SK-N-SH (cell line): ENCODE measurements around the gene TMX2.

Experiments used
- EP300 ChIP-seq, 2 experiments: IDR thresholded peaks; 2 replicates each; pipeline versions ENCODE4 v1.4.0 to v1.6.1; 2012; ENCODE audit warnings: borderline replicate concordance in 1 of 2, low read depth in 1 of 2, low read length in 1 of 2
- FOSL2 ChIP-seq: IDR thresholded peaks from 2 replicates; pipeline ENCODE4 v1.4.0; 2012; ENCODE audit warnings: low read depth, mild to moderate bottlenecking, moderate library complexity, borderline replicate concordance
- MEF2A ChIP-seq: IDR thresholded peaks from 2 replicates; pipeline ENCODE4 v1.4.0; 2012; ENCODE audit warnings: low read depth, borderline replicate concordance
- MXI1 ChIP-seq: IDR thresholded peaks from 2 replicates; pipeline ENCODE4 v1.6.1; 2012; ENCODE audit warnings: mild to moderate bottlenecking, low read depth, low read length, improper control_type of control experiment
- NRF1 ChIP-seq: IDR thresholded peaks from 2 replicates; pipeline ENCODE4 v1.6.1; 2012; ENCODE audit warnings: low read depth, mild to moderate bottlenecking, low read length
- POLR2AphosphoS5 ChIP-seq: IDR thresholded peaks from 2 replicates; pipeline ENCODE4 v1.6.1; 2012; ENCODE audit warnings: low read depth, low read length
- RCOR1 ChIP-seq: fragments of 150-350 bp; IDR thresholded peaks from 2 replicates; pipeline ENCODE4 v1.6.1; 2017; ENCODE audit warnings: antibody characterized with exemption, low read length
- SMC3 ChIP-seq: IDR thresholded peaks from 2 replicates; pipeline ENCODE4 v1.6.1; 2012; ENCODE audit warnings: low read depth, low read length, improper control_type of control experiment
- TAF1 ChIP-seq: IDR thresholded peaks from 2 replicates; pipeline ENCODE4 v1.6.1; 2012; ENCODE audit warnings: low read depth, mild to moderate bottlenecking, low read length, moderate library complexity, borderline replicate concordance
- TF ChIP-seq, protein P1 (sequence below): IDR thresholded peaks from 2 replicates; pipeline ENCODE4 v1.4.0; 2012; ENCODE audit warnings: low read depth, borderline replicate concordance
- TF ChIP-seq, protein P2 (sequence below): fragments of 200-600 bp; sonication (generic); IDR thresholded peaks from 2 replicates; pipeline ENCODE4 v1.6.1; 2017; ENCODE audit warnings: antibody characterized with exemption, mild to moderate bottlenecking, moderate library complexity
- TF ChIP-seq, protein P3 (sequence below): IDR thresholded peaks from 2 replicates; pipeline ENCODE4 v1.6.1; 2012; ENCODE audit warnings: mild to moderate bottlenecking, low read depth, low read length, moderate library complexity
- TF ChIP-seq, protein P4 (sequence below): fragments of 150-350 bp; IDR thresholded peaks from 2 replicates; pipeline ENCODE4 v1.6.1; 2016; ENCODE audit warnings: mild to moderate bottlenecking, low read depth, low read length

DNA sequence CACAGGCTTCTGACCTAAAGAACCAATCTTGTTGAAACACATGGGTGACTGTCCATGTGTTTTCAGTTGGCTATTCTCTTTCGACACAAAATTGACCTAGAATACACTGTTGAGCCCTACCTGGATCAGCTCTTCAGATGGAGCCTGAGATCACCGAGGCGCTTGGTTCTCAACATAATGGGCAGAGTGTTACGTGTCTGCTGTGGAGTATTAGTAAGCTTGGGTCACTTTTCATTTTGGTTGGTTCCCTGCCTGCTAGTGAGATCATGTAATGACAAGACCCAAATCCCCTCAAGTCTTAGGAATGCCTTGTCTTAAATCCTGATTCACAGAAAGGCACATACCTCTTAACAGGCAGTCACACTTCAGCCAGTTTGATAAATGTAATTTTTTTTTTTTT, 9.1 kb upstream of the TMX2 start:
- TF ChIP-seq, protein P1, sequence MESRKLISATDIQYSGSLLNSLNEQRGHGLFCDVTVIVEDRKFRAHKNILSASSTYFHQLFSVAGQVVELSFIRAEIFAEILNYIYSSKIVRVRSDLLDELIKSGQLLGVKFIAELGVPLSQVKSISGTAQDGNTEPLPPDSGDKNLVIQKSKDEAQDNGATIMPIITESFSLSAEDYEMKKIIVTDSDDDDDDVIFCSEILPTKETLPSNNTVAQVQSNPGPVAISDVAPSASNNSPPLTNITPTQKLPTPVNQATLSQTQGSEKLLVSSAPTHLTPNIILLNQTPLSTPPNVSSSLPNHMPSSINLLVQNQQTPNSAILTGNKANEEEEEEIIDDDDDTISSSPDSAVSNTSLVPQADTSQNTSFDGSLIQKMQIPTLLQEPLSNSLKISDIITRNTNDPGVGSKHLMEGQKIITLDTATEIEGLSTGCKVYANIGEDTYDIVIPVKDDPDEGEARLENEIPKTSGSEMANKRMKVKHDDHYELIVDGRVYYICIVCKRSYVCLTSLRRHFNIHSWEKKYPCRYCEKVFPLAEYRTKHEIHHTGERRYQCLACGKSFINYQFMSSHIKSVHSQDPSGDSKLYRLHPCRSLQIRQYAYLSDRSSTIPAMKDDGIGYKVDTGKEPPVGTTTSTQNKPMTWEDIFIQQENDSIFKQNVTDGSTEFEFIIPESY: no peak
- TF ChIP-seq NRF1: no peak
- TF ChIP-seq, protein P2, sequence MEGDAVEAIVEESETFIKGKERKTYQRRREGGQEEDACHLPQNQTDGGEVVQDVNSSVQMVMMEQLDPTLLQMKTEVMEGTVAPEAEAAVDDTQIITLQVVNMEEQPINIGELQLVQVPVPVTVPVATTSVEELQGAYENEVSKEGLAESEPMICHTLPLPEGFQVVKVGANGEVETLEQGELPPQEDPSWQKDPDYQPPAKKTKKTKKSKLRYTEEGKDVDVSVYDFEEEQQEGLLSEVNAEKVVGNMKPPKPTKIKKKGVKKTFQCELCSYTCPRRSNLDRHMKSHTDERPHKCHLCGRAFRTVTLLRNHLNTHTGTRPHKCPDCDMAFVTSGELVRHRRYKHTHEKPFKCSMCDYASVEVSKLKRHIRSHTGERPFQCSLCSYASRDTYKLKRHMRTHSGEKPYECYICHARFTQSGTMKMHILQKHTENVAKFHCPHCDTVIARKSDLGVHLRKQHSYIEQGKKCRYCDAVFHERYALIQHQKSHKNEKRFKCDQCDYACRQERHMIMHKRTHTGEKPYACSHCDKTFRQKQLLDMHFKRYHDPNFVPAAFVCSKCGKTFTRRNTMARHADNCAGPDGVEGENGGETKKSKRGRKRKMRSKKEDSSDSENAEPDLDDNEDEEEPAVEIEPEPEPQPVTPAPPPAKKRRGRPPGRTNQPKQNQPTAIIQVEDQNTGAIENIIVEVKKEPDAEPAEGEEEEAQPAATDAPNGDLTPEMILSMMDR: no peak
- no peak for TF ChIP-seq EP300 (IDR thresholded peaks at IDR 0.05; ENCODE audit: borderline replicate concordance in 1 of 2, low read depth in 1 of 2, low read length in 1 of 2)
- TF ChIP-seq MXI1: no peak
- TF ChIP-seq, protein P3, sequence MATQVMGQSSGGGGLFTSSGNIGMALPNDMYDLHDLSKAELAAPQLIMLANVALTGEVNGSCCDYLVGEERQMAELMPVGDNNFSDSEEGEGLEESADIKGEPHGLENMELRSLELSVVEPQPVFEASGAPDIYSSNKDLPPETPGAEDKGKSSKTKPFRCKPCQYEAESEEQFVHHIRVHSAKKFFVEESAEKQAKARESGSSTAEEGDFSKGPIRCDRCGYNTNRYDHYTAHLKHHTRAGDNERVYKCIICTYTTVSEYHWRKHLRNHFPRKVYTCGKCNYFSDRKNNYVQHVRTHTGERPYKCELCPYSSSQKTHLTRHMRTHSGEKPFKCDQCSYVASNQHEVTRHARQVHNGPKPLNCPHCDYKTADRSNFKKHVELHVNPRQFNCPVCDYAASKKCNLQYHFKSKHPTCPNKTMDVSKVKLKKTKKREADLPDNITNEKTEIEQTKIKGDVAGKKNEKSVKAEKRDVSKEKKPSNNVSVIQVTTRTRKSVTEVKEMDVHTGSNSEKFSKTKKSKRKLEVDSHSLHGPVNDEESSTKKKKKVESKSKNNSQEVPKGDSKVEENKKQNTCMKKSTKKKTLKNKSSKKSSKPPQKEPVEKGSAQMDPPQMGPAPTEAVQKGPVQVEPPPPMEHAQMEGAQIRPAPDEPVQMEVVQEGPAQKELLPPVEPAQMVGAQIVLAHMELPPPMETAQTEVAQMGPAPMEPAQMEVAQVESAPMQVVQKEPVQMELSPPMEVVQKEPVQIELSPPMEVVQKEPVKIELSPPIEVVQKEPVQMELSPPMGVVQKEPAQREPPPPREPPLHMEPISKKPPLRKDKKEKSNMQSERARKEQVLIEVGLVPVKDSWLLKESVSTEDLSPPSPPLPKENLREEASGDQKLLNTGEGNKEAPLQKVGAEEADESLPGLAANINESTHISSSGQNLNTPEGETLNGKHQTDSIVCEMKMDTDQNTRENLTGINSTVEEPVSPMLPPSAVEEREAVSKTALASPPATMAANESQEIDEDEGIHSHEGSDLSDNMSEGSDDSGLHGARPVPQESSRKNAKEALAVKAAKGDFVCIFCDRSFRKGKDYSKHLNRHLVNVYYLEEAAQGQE: no peak
- TF ChIP-seq, protein P4, sequence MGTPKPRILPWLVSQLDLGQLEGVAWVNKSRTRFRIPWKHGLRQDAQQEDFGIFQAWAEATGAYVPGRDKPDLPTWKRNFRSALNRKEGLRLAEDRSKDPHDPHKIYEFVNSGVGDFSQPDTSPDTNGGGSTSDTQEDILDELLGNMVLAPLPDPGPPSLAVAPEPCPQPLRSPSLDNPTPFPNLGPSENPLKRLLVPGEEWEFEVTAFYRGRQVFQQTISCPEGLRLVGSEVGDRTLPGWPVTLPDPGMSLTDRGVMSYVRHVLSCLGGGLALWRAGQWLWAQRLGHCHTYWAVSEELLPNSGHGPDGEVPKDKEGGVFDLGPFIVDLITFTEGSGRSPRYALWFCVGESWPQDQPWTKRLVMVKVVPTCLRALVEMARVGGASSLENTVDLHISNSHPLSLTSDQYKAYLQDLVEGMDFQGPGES: no peak
- TF ChIP-seq MEF2A: no peak
- TF ChIP-seq FOSL2: no peak
- TF ChIP-seq RCOR1: no peak
- no peak for TF ChIP-seq POLR2AphosphoS5
- TF ChIP-seq SMC3: no peak
- no peak for TF ChIP-seq TAF1
